ENCODE data around the gene FCHO2. TPM values are rescaled to one million over a fixed set of nuclear protein-coding genes. Genes with fewer than 3 reads are reported as not detected.

FCHO2 gene
- total RNA-seq, 1 donor from 2014 or later: 22.4 TPM

GRCh38 chr5:72937517-72938061 lies 18.3 kb upstream of the FCHO2 start:
- Mint-ChIP-seq H3K27ac (ENCODE audit: unreplicated experiment) (no peak overlapping the region), H3K9me3 (ENCODE audit: low read depth) (no peaks in the 10 kb centered on the region), H3K36me3 (ENCODE audit: low read depth) (no peaks in the 10 kb centered on the region), H3K4me1 (ENCODE audit: low read depth) (peaks cover 10% of the 10 kb centered on the region), H3K4me3 (ENCODE audit: unreplicated experiment) (no peak overlapping the region), H3K27me3 (ENCODE audit: low read depth) (no peaks in the 10 kb centered on the region)
- no peak for DNase-seq (ENCODE audit: low spot score)
- TF ChIP-seq CTCF (IDR thresholded peaks at IDR 0.05): no peak

- H3K36me3 Mint-ChIP-seq (ENCODE audit: low read depth): no peaks in the 10 kb centered on the region
- no peak overlapping the region for H3K4me3 Mint-ChIP-seq (ENCODE audit: unreplicated experiment)
- no peaks in the 10 kb centered on the region for H3K27me3 Mint-ChIP-seq (ENCODE audit: low read depth)
- H3K27ac Mint-ChIP-seq (ENCODE audit: unreplicated experiment): no peak overlapping the region
- no peaks in the 10 kb centered on the region for H3K9me3 Mint-ChIP-seq (ENCODE audit: low read depth)
- DNase-seq (ENCODE audit: low spot score): no peak
- TF ChIP-seq CTCF (IDR thresholded peaks at IDR 0.05): no peak
- peaks cover 10% of the 10 kb centered on the region for H3K4me1 Mint-ChIP-seq (ENCODE audit: low read depth)
Measured at GRCh38 chr5:72938206-72938605, 17.6 kb upstream of the FCHO2 start.

- Mint-ChIP-seq H3K9me3 (ENCODE audit: low read depth) (no peaks in the 10 kb centered on the region), H3K36me3 (ENCODE audit: low read depth) (no peaks in the 10 kb centered on the region), H3K27ac (ENCODE audit: unreplicated experiment) (no peak overlapping the region), H3K4me1 (ENCODE audit: low read depth) (peaks cover 15% of the 10 kb centered on the region), H3K27me3 (ENCODE audit: low read depth) (no peaks in the 10 kb centered on the region), H3K4me3 (ENCODE audit: unreplicated experiment) (no peak overlapping the region)
- TF ChIP-seq CTCF (IDR thresholded peaks at IDR 0.05): no peak
- no peak for DNase-seq (ENCODE audit: low spot score)
Measured at GRCh38 chr5:72940082-72940481, 15.8 kb upstream of the FCHO2 start.

GRCh38 chr5:72943307-72943706 lies 12.5 kb upstream of the FCHO2 start:
- no peak for DNase-seq (ENCODE audit: low spot score)
- peaks cover 10% of the 10 kb centered on the region for H3K4me1 Mint-ChIP-seq (ENCODE audit: low read depth)
- no peak overlapping the region for H3K27ac Mint-ChIP-seq (ENCODE audit: unreplicated experiment)
- H3K9me3 Mint-ChIP-seq (ENCODE audit: low read depth): no peaks in the 10 kb centered on the region
- no peaks in the 10 kb centered on the region for H3K27me3 Mint-ChIP-seq (ENCODE audit: low read depth)
- H3K36me3 Mint-ChIP-seq (ENCODE audit: low read depth): no peaks in the 10 kb centered on the region
- H3K4me3 Mint-ChIP-seq (ENCODE audit: unreplicated experiment): no peak overlapping the region
- TF ChIP-seq CTCF (IDR thresholded peaks at IDR 0.05): no peak

GRCh38 chr5:72947498-72947897 lies 8.3 kb upstream of the FCHO2 start:
- no peak for DNase-seq (ENCODE audit: low spot score)
- TF ChIP-seq CTCF (IDR thresholded peaks at IDR 0.05): no peak
- Mint-ChIP-seq H3K27ac (ENCODE audit: unreplicated experiment) (no peak overlapping the region), H3K4me1 (ENCODE audit: low read depth) (peaks cover 19% of the 10 kb centered on the region), H3K9me3 (ENCODE audit: low read depth) (no peaks in the 10 kb centered on the region), H3K4me3 (ENCODE audit: unreplicated experiment) (no peak overlapping the region), H3K36me3 (ENCODE audit: low read depth) (no peaks in the 10 kb centered on the region), H3K27me3 (ENCODE audit: low read depth) (no peaks in the 10 kb centered on the region)
